Panc1 (cell line): Measurements from ENCODE around the gene SNUPN. TPM values are rescaled to one million over a fixed set of nuclear protein-coding genes. Genes with fewer than 3 reads are reported as not detected.

Experiments used
- ATAC-seq: fragments of 200-7000 bp; cut with Tn5 transposase; 2 replicates; pipeline ENCODE4 v1.9.1; 2020; ENCODE audit warnings: mild to moderate bottlenecking, moderate library complexity
- BruUV-seq: library from RNA; stranded (reverse); fragments of 400-500 nt; replicated peaks from 2 replicates; lab custom pipeline; 2021; lab: Mats Ljungman, UMichigan
- CTCF ChIA-PET: fragments of 300-600 bp; sonication (Branson Sonifier 250); formaldehyde crosslinking; loops from one replicate; lab custom pipeline; 2022; ENCODE audit warnings: antibody characterized with exemption; lab: Charles Lee
- POLR2A ChIA-PET: fragments of 300-600 bp; sonication (Branson Sonifier 250); formaldehyde crosslinking; loops from one replicate; lab custom pipeline; 2022; ENCODE audit warnings: antibody characterized with exemption; lab: Charles Lee
- DNase-seq: peaks from one replicate; pipeline ENCODE4 v3.0.0-alpha.2; 2010; ENCODE audit warnings: low read depth, low spot score
- H3K27ac ChIP-seq: 2 replicates; pipeline ENCODE4 v1.5.1; 2011; ENCODE audit warnings: mild to moderate bottlenecking, low read length, inconsistent platforms
- H3K27me3 ChIP-seq: fragments of 200-500 bp; sonication (Bioruptor generic); 2 replicates; pipeline ENCODE4 v1.6.0; 2014; ENCODE audit warnings: low read length, inconsistent platforms; ENCODE audit not compliant: control insufficient read depth, insufficient read depth
- H3K36me3 ChIP-seq: fragments of 200-500 bp; sonication (Bioruptor generic); 2 replicates; pipeline ENCODE4 v1.5.1; 2014; ENCODE audit warnings: inconsistent platforms, mild to moderate bottlenecking, low read length, moderate library complexity; ENCODE audit not compliant: control insufficient read depth, insufficient read depth
- H3K4me1 ChIP-seq: 2 replicates; pipeline ENCODE4 v1.5.1; 2011; ENCODE audit warnings: inconsistent platforms, mild to moderate bottlenecking, low read length, moderate library complexity; ENCODE audit not compliant: control insufficient read depth, insufficient read depth
- H3K4me3 ChIP-seq, 2 experiments: 2 replicates each; pipeline ENCODE4 v1.5.1; 2011 to 2012; ENCODE audit warnings: low read depth in 2 of 2, low read length in 2 of 2, mild to moderate bottlenecking in 2 of 2, inconsistent platforms in 1 of 2, moderate library complexity in 1 of 2
- H3K9me3 ChIP-seq: fragments of 200-500 bp; sonication (Bioruptor generic); 2 replicates; pipeline ENCODE4 v1.5.1; 2014; ENCODE audit warnings: low read depth, mild to moderate bottlenecking, inconsistent platforms, low read length, moderate library complexity; ENCODE audit not compliant: control insufficient read depth, insufficient read depth
- POLR2AphosphoS5 ChIP-seq: IDR thresholded peaks from 2 replicates; pipeline ENCODE4 v1.6.1; 2012; ENCODE audit warnings: mild to moderate bottlenecking, low read depth, low read length, moderate library complexity
- SIN3A ChIP-seq: IDR thresholded peaks from 2 replicates; pipeline ENCODE4 v1.6.1; 2012; ENCODE audit warnings: low read depth, mild to moderate bottlenecking, low read length, moderate library complexity, borderline replicate concordance; ENCODE audit not compliant: insufficient read depth
- TCF7L2 ChIP-seq: IDR thresholded peaks from 2 replicates; pipeline ENCODE4 v1.6.1; 2011; ENCODE audit warnings: mild to moderate bottlenecking, low read depth, low read length, inconsistent platforms
- in situ Hi-C: cut with HindIII; loops from 2 replicates; pipeline ENCODE4 v1.10.0; 2016; ENCODE audit warnings: low sequenced_read_pairs, low pct_unique_long_range_greater_than_20kb
- intact Hi-C: fragments of 100-400 bp; cut with micrococcal nuclease; formaldehyde crosslinking; loops from one replicate; pipeline ENCODE4 v1.10.0; 2022; ENCODE audit not compliant: unreplicated experiment
- total RNA-seq: library from RNA; stranded (reverse); gene quantifications from one replicate; pipeline ENCODE4 v1.2.1, GENCODE V29; 2021; ENCODE audit not compliant: unreplicated experiment
- TF ChIP-seq, protein P1 (sequence below), 2 experiments: IDR thresholded peaks; 2 replicates each; pipeline ENCODE4 v1.6.1; 2011 to 2012; ENCODE audit warnings: low read depth in 2 of 2, control low read depth in 1 of 2, low read length in 1 of 2, mild to moderate bottlenecking in 1 of 2, moderate library complexity in 1 of 2; ENCODE audit not compliant: insufficient read depth in 1 of 2
- TF ChIP-seq, protein P2 (sequence below): fragments of 450-650 bp; IDR thresholded peaks from 2 replicates; pipeline ENCODE4 v1.5.1; 2017; ENCODE audit warnings: mild to moderate bottlenecking

The SNUPN gene
- total RNA-seq, 1 experiment from 2014 or later = 52.1 TPM

DNA sequence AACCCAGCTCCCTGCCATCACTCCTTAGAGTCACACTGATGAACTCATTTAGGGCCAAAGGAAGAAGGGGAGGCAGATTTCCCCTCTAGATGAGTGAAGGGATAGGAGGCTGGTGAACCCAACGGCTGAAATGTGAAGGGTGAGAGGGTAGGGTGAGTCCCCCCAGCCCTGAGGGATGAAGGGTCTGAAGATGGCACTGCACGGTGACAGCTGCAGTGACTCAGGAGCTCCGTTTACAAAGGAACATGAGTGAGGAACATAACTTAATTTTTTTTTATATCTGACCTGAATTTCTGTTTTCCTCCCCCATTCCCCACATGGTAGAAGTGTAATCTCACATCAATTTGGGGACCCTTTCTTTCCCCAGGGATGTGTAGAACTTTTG, 36.2 kb upstream of the SNUPN start:
- H3K36me3 ChIP-seq = no peaks in the 10 kb centered on the region
- H3K27ac ChIP-seq = no peak overlapping the region
- intact Hi-C loops = no loop called here
- BruUV-seq = no TSS peak
- H3K4me1 ChIP-seq = peaks cover 14% of the 10 kb centered on the region
- no peak overlapping the region for H3K4me3 ChIP-seq
- no peak for DNase-seq
- CTCF ChIA-PET = no interaction called here
- TF ChIP-seq TCF7L2 = no peak
- TF ChIP-seq, protein P1, sequence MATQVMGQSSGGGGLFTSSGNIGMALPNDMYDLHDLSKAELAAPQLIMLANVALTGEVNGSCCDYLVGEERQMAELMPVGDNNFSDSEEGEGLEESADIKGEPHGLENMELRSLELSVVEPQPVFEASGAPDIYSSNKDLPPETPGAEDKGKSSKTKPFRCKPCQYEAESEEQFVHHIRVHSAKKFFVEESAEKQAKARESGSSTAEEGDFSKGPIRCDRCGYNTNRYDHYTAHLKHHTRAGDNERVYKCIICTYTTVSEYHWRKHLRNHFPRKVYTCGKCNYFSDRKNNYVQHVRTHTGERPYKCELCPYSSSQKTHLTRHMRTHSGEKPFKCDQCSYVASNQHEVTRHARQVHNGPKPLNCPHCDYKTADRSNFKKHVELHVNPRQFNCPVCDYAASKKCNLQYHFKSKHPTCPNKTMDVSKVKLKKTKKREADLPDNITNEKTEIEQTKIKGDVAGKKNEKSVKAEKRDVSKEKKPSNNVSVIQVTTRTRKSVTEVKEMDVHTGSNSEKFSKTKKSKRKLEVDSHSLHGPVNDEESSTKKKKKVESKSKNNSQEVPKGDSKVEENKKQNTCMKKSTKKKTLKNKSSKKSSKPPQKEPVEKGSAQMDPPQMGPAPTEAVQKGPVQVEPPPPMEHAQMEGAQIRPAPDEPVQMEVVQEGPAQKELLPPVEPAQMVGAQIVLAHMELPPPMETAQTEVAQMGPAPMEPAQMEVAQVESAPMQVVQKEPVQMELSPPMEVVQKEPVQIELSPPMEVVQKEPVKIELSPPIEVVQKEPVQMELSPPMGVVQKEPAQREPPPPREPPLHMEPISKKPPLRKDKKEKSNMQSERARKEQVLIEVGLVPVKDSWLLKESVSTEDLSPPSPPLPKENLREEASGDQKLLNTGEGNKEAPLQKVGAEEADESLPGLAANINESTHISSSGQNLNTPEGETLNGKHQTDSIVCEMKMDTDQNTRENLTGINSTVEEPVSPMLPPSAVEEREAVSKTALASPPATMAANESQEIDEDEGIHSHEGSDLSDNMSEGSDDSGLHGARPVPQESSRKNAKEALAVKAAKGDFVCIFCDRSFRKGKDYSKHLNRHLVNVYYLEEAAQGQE (IDR thresholded peaks at IDR 0.05; ENCODE audit: insufficient read depth in 1 of 2, low read depth in 2 of 2, low read length in 1 of 2) = no peak
- H3K9me3 ChIP-seq = no peaks in the 10 kb centered on the region
- H3K27me3 ChIP-seq = no peaks in the 10 kb centered on the region
- in situ Hi-C loops = no loop called here
- ATAC-seq = no peak
- POLR2A ChIA-PET = no interaction called here

DNA sequence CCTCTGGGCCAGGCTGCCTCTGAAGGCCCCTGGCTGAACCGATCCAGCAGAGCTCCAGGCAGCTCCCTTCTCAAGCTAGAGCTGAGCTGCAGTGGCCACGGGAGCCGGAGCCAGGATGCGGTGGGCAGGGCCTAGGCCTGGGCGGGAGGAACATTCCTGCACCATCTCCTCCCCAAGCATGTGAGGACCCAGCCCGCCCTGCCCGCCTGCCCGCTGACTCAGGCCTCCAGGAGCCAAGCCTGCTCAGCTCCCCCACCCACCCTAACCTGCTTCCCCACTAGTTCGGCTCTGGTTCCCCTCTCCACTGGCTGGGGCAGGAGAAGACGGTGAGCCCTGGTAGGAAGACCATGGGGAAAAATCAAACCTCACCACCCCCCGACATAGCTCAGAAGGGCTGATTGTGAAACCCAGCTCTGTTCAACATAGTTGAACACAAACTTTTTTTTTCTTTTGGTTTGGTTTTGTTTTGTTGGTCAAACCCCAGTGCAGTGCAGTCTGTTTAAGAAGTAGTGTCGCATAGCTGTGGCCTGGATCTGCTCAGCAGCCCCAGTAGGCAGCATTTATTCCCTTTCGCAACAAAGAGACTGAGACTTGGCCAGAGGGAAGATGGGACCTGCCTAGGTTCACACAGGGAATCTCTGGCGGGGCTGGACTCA, 35.7 kb upstream of the SNUPN start:
- POLR2A ChIA-PET = no interaction called here
- Histone ChIP-seq H3K36me3 (no peaks in the 10 kb centered on the region), H3K4me1 (peaks cover 9% of the 10 kb centered on the region), H3K27me3 (no peaks in the 10 kb centered on the region), H3K27ac (no peak overlapping the region), H3K9me3 (no peaks in the 10 kb centered on the region), H3K4me3 (no peak overlapping the region)
- ATAC-seq (peak; percentile 51), DNase-seq (no peak)
- no TSS peak for BruUV-seq
- no peak for TF ChIP-seq POLR2AphosphoS5
- TF ChIP-seq, protein P2, sequence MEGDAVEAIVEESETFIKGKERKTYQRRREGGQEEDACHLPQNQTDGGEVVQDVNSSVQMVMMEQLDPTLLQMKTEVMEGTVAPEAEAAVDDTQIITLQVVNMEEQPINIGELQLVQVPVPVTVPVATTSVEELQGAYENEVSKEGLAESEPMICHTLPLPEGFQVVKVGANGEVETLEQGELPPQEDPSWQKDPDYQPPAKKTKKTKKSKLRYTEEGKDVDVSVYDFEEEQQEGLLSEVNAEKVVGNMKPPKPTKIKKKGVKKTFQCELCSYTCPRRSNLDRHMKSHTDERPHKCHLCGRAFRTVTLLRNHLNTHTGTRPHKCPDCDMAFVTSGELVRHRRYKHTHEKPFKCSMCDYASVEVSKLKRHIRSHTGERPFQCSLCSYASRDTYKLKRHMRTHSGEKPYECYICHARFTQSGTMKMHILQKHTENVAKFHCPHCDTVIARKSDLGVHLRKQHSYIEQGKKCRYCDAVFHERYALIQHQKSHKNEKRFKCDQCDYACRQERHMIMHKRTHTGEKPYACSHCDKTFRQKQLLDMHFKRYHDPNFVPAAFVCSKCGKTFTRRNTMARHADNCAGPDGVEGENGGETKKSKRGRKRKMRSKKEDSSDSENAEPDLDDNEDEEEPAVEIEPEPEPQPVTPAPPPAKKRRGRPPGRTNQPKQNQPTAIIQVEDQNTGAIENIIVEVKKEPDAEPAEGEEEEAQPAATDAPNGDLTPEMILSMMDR = no peak
- no peak for TF ChIP-seq TCF7L2
- TF ChIP-seq, protein P1 (IDR thresholded peaks at IDR 0.05; ENCODE audit: insufficient read depth in 1 of 2, low read depth in 2 of 2, low read length in 1 of 2) = no peak
- no peak for TF ChIP-seq SIN3A
- in situ Hi-C loops = no loop called here
- CTCF ChIA-PET = no interaction called here
- intact Hi-C loops = no loop called here
